WTC11 (cell line): ENCODE measurements around the gene SPACA5. TPM values are rescaled to one million over a fixed set of nuclear protein-coding genes. Genes with fewer than 3 reads are reported as not detected.
"Not testable (repeated sequence)": the region's sequence is repeated elsewhere in the genome, so short reads cannot be mapped to it uniquely, and the experiment has no call there.

Experiments used
- ATAC-seq: fragments of 200-7000 bp; cut with Tn5 transposase; 2 replicates; pipeline ENCODE4 v1.10.0; 2021; ENCODE audit warnings: mild to moderate bottlenecking, moderate library complexity
- CTCF ChIA-PET: fragments of 300-600 bp; sonication (Branson Sonifier 250); formaldehyde crosslinking; loops from one replicate; lab custom pipeline; 2021; ENCODE audit warnings: antibody characterized with exemption; lab: Charles Lee
- POLR2A ChIA-PET: fragments of 350-600 bp; sonication (Branson Sonifier 250); formaldehyde crosslinking; loops from one replicate; lab custom pipeline; 2021; ENCODE audit warnings: antibody characterized with exemption; lab: Charles Lee
- DNase-seq: peaks from one replicate; pipeline ENCODE4 v3.0.0; 2021; ENCODE audit warnings: low spot score
- H3K27ac Mint-ChIP-seq: 2 replicates; pipeline ENCODE4 v1.8.0; 2021; ENCODE audit warnings: mixed read lengths
- H3K27me3 Mint-ChIP-seq: 2 replicates; pipeline ENCODE4 v1.8.0; 2021; ENCODE audit warnings: low read depth, mild to moderate bottlenecking, moderate library complexity, mixed read lengths
- H3K36me3 Mint-ChIP-seq: 2 replicates; pipeline ENCODE4 v1.8.0; 2021; ENCODE audit warnings: mixed read lengths
- H3K4me1 Mint-ChIP-seq: 2 replicates; pipeline ENCODE4 v1.8.0; 2022; ENCODE audit warnings: mixed read lengths
- H3K4me3 Mint-ChIP-seq: 2 replicates; pipeline ENCODE4 v1.8.0; 2021; ENCODE audit warnings: mild to moderate bottlenecking, moderate library complexity, mixed read lengths
- H3K9me3 Mint-ChIP-seq: 2 replicates; pipeline ENCODE4 v1.8.0; 2021; ENCODE audit warnings: mixed read lengths
- ATF1 ChIP-seq: sonication (generic); formaldehyde crosslinking; IDR thresholded peaks from 2 replicates; pipeline ENCODE4 v1.8.1; 2023; ENCODE audit warnings: mild to moderate bottlenecking, moderate library complexity, missing genetic modification reagents
- ATF3 ChIP-seq: sonication (generic); formaldehyde crosslinking; conservative IDR thresholded peaks from 2 replicates; pipeline ENCODE4 v1.8.1; 2022; ENCODE audit warnings: mild to moderate bottlenecking, missing genetic modification reagents
- CBFB ChIP-seq: sonication (generic); formaldehyde crosslinking; IDR thresholded peaks from 2 replicates; pipeline ENCODE4 v1.8.1; 2022; ENCODE audit warnings: mild to moderate bottlenecking, low read depth, missing genetic modification reagents
- CREM ChIP-seq: sonication (generic); formaldehyde crosslinking; IDR thresholded peaks from 2 replicates; pipeline ENCODE4 v1.8.1; 2022; ENCODE audit warnings: mild to moderate bottlenecking, missing genetic modification reagents, moderate library complexity
- CTCF ChIP-seq: fragments of 200-600 bp; IDR thresholded peaks from 2 replicates; pipeline ENCODE4 v1.8.0; 2022; ENCODE audit warnings: antibody characterized with exemption
- FOXJ3 ChIP-seq: sonication (generic); formaldehyde crosslinking; IDR thresholded peaks from 2 replicates; pipeline ENCODE4 v1.9.0; 2021; ENCODE audit warnings: missing genetic modification reagents, mild to moderate bottlenecking, borderline replicate concordance
- FOXK1 ChIP-seq: sonication (generic); formaldehyde crosslinking; IDR thresholded peaks from 2 replicates; pipeline ENCODE4 v1.8.0; 2022; ENCODE audit warnings: mild to moderate bottlenecking, moderate library complexity, missing genetic modification reagents
- GABPB1 ChIP-seq: sonication (generic); formaldehyde crosslinking; IDR thresholded peaks from 2 replicates; pipeline ENCODE4 v1.8.1; 2023; ENCODE audit warnings: mild to moderate bottlenecking, missing genetic modification reagents
- JAZF1 ChIP-seq: fragments of 250-450 bp; sonication (Bioruptor Pico); IDR thresholded peaks from 2 replicates; pipeline ENCODE4 v1.9.0; 2021; ENCODE audit warnings: moderate library complexity, mild to moderate bottlenecking, inconsistent platforms
- KAT7 ChIP-seq: sonication (generic); formaldehyde crosslinking; IDR thresholded peaks from 2 replicates; pipeline ENCODE4 v1.8.1; 2023; ENCODE audit warnings: missing genetic modification reagents, mild to moderate bottlenecking, borderline replicate concordance
- MYBL2 ChIP-seq: sonication (generic); formaldehyde crosslinking; IDR thresholded peaks from 2 replicates; pipeline ENCODE4 v1.8.1; 2023; ENCODE audit warnings: mild to moderate bottlenecking, moderate library complexity, missing genetic modification reagents
- PRRX2 ChIP-seq: fragments of 250-450 bp; sonication (Bioruptor Pico); IDR thresholded peaks from 2 replicates; pipeline ENCODE4 v1.8.0; 2021; ENCODE audit warnings: mild to moderate bottlenecking
- SMAD4 ChIP-seq: sonication (generic); formaldehyde crosslinking; IDR thresholded peaks from 2 replicates; pipeline ENCODE4 v1.8.0; 2022; ENCODE audit warnings: mild to moderate bottlenecking, missing genetic modification reagents
- SOX15 ChIP-seq: fragments of 250-450 bp; sonication (Bioruptor Pico); IDR thresholded peaks from 2 replicates; pipeline ENCODE4 v1.9.0; 2021; ENCODE audit warnings: mild to moderate bottlenecking
- TCF7 ChIP-seq: sonication (generic); formaldehyde crosslinking; IDR thresholded peaks from 2 replicates; pipeline ENCODE4 v1.8.0; 2022; ENCODE audit warnings: mild to moderate bottlenecking, low read depth, missing genetic modification reagents, moderate library complexity
- TP53 ChIP-seq: sonication (generic); formaldehyde crosslinking; IDR thresholded peaks from 2 replicates; pipeline ENCODE4 v1.8.1; 2023; ENCODE audit warnings: mild to moderate bottlenecking, missing genetic modification reagents
- USF2 ChIP-seq: sonication (generic); formaldehyde crosslinking; IDR thresholded peaks from 2 replicates; pipeline ENCODE4 v1.8.1; 2023; ENCODE audit warnings: mild to moderate bottlenecking, missing genetic modification reagents, moderate library complexity
- ZNF396 ChIP-seq: fragments of 250-450 bp; sonication (Bioruptor Pico); IDR thresholded peaks from 2 replicates; pipeline ENCODE4 v1.8.0; 2021; ENCODE audit warnings: mild to moderate bottlenecking, moderate library complexity, borderline replicate concordance
- total RNA-seq: library from RNA; stranded (reverse); gene quantifications from 3 replicates; pipeline ENCODE4 v1.2.3, GENCODE V29; 2021
- TF ChIP-seq, protein P1 (sequence below): sonication (generic); formaldehyde crosslinking; IDR thresholded peaks from 2 replicates; pipeline ENCODE4 v1.8.1; 2023; ENCODE audit warnings: mild to moderate bottlenecking, missing genetic modification reagents, borderline replicate concordance
- TF ChIP-seq, protein P2 (sequence below): sonication (generic); formaldehyde crosslinking; IDR thresholded peaks from 2 replicates; pipeline ENCODE4 v1.8.0; 2022; ENCODE audit warnings: mild to moderate bottlenecking, missing genetic modification reagents
- TF ChIP-seq, protein P3 (sequence below): sonication (generic); formaldehyde crosslinking; conservative IDR thresholded peaks from 2 replicates; pipeline ENCODE4 v1.8.1; 2023; ENCODE audit warnings: mild to moderate bottlenecking, low read depth, missing genetic modification reagents, moderate library complexity

SPACA5 gene
- total RNA-seq, 1 experiment from 2014 or later = not detected

- CTCF ChIA-PET = no interaction called here
- no peak overlapping the region for H3K4me3 Mint-ChIP-seq
These were observed 18.8 kb downstream of the SPACA5 start for GRCh38 chrX:48025561-48025960.

GRCh38 chrX:48027545-48027944 is 20.8 kb downstream of the SPACA5 start:
- DNase-seq, H3K4me1 Mint-ChIP-seq, H3K9me3 Mint-ChIP-seq, ATAC-seq, POLR2A ChIA-PET, H3K36me3 Mint-ChIP-seq, H3K4me3 Mint-ChIP-seq, H3K27ac Mint-ChIP-seq, H3K27me3 Mint-ChIP-seq: not testable (repeated sequence)
- CTCF ChIA-PET = interaction anchor here (1.0 to 2.5 kb wide), 3 partner anchors 174 to 466 kb away, joined by 5 to 10 read pairs (median 7); no protein-coding TSS in a partner anchor

More at GRCh38 chrX:48025561-48025960, 18.8 kb downstream of the SPACA5 start:
- no peaks in the 10 kb centered on the region for H3K9me3 Mint-ChIP-seq
- peak; percentile 48 for ATAC-seq
- H3K27ac Mint-ChIP-seq = no peak overlapping the region
- H3K27me3 Mint-ChIP-seq = no peaks in the 10 kb centered on the region
- peak; percentile 35 for DNase-seq
- H3K36me3 Mint-ChIP-seq = no peaks in the 10 kb centered on the region
- POLR2A ChIA-PET = no interaction called here
- peaks cover 4% of the 10 kb centered on the region; the same call in 1 of the 2 replicates for H3K4me1 Mint-ChIP-seq
- TF ChIP-seq CTCF = peak; percentile 46
- no peak for TF ChIP-seq JAZF1 (CRISPR knock-in tag)

DNA sequence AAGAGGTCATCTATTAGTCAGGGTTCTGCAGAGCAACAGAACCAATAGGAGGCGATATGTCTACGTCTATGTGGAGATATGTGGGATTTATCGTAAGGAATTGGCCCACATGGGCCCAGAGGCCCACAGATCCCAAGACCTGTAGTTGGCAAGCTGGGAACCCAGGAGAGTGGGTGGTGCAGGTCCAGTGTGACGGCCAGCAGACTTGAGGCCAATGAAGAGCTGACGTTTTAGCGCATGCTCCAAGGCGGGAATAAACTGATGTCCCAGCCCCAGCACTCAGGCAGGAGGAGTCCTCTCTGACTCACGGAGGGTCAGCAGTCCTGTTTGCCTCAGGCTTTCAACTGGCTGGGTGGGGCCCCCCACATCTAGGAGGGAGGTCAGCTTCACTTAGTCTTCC is 21.3 kb downstream of the SPACA5 start:
- no peak for ATAC-seq
- Mint-ChIP-seq H3K27me3 (no peaks in the 10 kb centered on the region), H3K4me3 (no peak overlapping the region), H3K9me3 (no peaks in the 10 kb centered on the region), H3K27ac (no peak overlapping the region), H3K4me1 (peaks cover 4% of the 10 kb centered on the region; the same call in 1 of the 2 replicates), H3K36me3 (no peaks in the 10 kb centered on the region)
- ChIA-PET CTCF (interaction anchor here (0.6 to 2.5 kb wide), 2 partner anchors 144 to 222 kb away, joined by 6 to 10 read pairs; no protein-coding TSS in a partner anchor), POLR2A (no interaction called here)
- DNase-seq = no peak
- TF ChIP-seq CBFB (CRISPR knock-in tag) (no peak), KAT7 (CRISPR knock-in tag) (no peak), TP53 (CRISPR knock-in tag) (no peak), JAZF1 (CRISPR knock-in tag) (no peak), MYBL2 (CRISPR knock-in tag) (no peak), PRRX2 (no peak), FOXJ3 (CRISPR knock-in tag) (no peak), SMAD4 (no peak), CREM (CRISPR knock-in tag) (no peak), USF2 (CRISPR knock-in tag) (no peak), ATF3 (no peak), FOXK1 (CRISPR knock-in tag) (no peak), TCF7 (CRISPR knock-in tag) (no peak), GABPB1 (CRISPR knock-in tag) (no peak), ATF1 (CRISPR knock-in tag) (no peak), ZNF396 (CRISPR knock-in tag) (no peak), SOX15 (CRISPR knock-in tag) (no peak)
- TF ChIP-seq, protein P1, sequence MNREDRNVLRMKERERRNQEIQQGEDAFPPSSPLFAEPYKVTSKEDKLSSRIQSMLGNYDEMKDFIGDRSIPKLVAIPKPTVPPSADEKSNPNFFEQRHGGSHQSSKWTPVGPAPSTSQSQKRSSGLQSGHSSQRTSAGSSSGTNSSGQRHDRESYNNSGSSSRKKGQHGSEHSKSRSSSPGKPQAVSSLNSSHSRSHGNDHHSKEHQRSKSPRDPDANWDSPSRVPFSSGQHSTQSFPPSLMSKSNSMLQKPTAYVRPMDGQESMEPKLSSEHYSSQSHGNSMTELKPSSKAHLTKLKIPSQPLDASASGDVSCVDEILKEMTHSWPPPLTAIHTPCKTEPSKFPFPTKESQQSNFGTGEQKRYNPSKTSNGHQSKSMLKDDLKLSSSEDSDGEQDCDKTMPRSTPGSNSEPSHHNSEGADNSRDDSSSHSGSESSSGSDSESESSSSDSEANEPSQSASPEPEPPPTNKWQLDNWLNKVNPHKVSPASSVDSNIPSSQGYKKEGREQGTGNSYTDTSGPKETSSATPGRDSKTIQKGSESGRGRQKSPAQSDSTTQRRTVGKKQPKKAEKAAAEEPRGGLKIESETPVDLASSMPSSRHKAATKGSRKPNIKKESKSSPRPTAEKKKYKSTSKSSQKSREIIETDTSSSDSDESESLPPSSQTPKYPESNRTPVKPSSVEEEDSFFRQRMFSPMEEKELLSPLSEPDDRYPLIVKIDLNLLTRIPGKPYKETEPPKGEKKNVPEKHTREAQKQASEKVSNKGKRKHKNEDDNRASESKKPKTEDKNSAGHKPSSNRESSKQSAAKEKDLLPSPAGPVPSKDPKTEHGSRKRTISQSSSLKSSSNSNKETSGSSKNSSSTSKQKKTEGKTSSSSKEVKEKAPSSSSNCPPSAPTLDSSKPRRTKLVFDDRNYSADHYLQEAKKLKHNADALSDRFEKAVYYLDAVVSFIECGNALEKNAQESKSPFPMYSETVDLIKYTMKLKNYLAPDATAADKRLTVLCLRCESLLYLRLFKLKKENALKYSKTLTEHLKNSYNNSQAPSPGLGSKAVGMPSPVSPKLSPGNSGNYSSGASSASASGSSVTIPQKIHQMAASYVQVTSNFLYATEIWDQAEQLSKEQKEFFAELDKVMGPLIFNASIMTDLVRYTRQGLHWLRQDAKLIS (CRISPR knock-in tag) = no peak
- TF ChIP-seq, protein P2, sequence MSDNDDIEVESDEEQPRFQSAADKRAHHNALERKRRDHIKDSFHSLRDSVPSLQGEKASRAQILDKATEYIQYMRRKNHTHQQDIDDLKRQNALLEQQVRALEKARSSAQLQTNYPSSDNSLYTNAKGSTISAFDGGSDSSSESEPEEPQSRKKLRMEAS = no peak
- TF ChIP-seq, protein P3, sequence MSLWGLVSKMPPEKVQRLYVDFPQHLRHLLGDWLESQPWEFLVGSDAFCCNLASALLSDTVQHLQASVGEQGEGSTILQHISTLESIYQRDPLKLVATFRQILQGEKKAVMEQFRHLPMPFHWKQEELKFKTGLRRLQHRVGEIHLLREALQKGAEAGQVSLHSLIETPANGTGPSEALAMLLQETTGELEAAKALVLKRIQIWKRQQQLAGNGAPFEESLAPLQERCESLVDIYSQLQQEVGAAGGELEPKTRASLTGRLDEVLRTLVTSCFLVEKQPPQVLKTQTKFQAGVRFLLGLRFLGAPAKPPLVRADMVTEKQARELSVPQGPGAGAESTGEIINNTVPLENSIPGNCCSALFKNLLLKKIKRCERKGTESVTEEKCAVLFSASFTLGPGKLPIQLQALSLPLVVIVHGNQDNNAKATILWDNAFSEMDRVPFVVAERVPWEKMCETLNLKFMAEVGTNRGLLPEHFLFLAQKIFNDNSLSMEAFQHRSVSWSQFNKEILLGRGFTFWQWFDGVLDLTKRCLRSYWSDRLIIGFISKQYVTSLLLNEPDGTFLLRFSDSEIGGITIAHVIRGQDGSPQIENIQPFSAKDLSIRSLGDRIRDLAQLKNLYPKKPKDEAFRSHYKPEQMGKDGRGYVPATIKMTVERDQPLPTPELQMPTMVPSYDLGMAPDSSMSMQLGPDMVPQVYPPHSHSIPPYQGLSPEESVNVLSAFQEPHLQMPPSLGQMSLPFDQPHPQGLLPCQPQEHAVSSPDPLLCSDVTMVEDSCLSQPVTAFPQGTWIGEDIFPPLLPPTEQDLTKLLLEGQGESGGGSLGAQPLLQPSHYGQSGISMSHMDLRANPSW (CRISPR knock-in tag) = no peak
